Trophoblast cell (in vitro differentiated cells and primary cell): ENCODE data around the gene TRPM8.

Source experiments
- DNase-seq, 2 donors: peaks; one replicate each; pipeline ENCODE4 v3.0.0-alpha.2; 2016
- H2AFZ ChIP-seq: 2 replicates; pipeline ENCODE4 v1.6.1; 2013; ENCODE audit warnings: low read length, moderate library complexity, mild to moderate bottlenecking; ENCODE audit not compliant: insufficient read depth, poor library complexity
- H2AK5ac ChIP-seq: 2 replicates; pipeline ENCODE4 v1.6.1; 2013; ENCODE audit warnings: mild to moderate bottlenecking, low read length
- H2BK120ac ChIP-seq: 2 replicates; pipeline ENCODE4 v1.6.1; 2013; ENCODE audit warnings: low read length, mild to moderate bottlenecking, moderate library complexity; ENCODE audit not compliant: insufficient read depth, poor library complexity
- H2BK12ac ChIP-seq: 2 replicates; pipeline ENCODE4 v1.6.1; 2013; ENCODE audit warnings: mild to moderate bottlenecking, low read length, moderate library complexity
- H2BK5ac ChIP-seq: 2 replicates; pipeline ENCODE4 v1.6.1; 2013; ENCODE audit warnings: low read length, low read depth, moderate library complexity, mild to moderate bottlenecking; ENCODE audit not compliant: poor library complexity
- H3K14ac ChIP-seq: 2 replicates; pipeline ENCODE4 v1.6.1; 2013; ENCODE audit warnings: mild to moderate bottlenecking, low read length
- H3K18ac ChIP-seq: 2 replicates; pipeline ENCODE4 v1.6.1; 2013; ENCODE audit warnings: mild to moderate bottlenecking, low read length
- H3K23ac ChIP-seq: 2 replicates; pipeline ENCODE4 v1.6.1; 2013; ENCODE audit warnings: low read length
- H3K27ac ChIP-seq: 2 replicates; pipeline ENCODE4 v1.5.1; 2013; ENCODE audit warnings: low read depth, mild to moderate bottlenecking, inconsistent platforms, low read length, moderate library complexity
- H3K27me3 ChIP-seq: 2 replicates; pipeline ENCODE4 v1.6.1; 2013; ENCODE audit warnings: inconsistent platforms, mild to moderate bottlenecking, low read length, moderate library complexity; ENCODE audit not compliant: insufficient read depth
- H3K36me3 ChIP-seq, 2 experiments: 1 replicate in 1 of 2; 2 replicates in 1 of 2; pipeline ENCODE4 v1.6.1; 2013; ENCODE audit warnings: low read length in 2 of 2, mild to moderate bottlenecking in 2 of 2, moderate library complexity in 1 of 2; ENCODE audit not compliant: insufficient read depth in 2 of 2, control insufficient read depth in 1 of 2
- H3K4ac ChIP-seq: 2 replicates; pipeline ENCODE4 v1.6.1; 2013; ENCODE audit warnings: low read depth, mild to moderate bottlenecking, low read length, moderate library complexity
- H3K4me1 ChIP-seq, 2 experiments: 1 replicate in 1 of 2; 2 replicates in 1 of 2; pipeline ENCODE4 v1.6.1; 2013; ENCODE audit warnings: low read length in 2 of 2, mild to moderate bottlenecking in 2 of 2, moderate library complexity in 1 of 2; ENCODE audit not compliant: insufficient read depth in 2 of 2, control insufficient read depth in 1 of 2
- H3K4me2 ChIP-seq: 2 replicates; pipeline ENCODE4 v1.6.1; 2013; ENCODE audit warnings: inconsistent platforms, mild to moderate bottlenecking, low read length, moderate library complexity
- H3K4me3 ChIP-seq: 2 replicates; pipeline ENCODE4 v1.5.1; 2013; ENCODE audit warnings: mild to moderate bottlenecking, low read depth, low read length, inconsistent platforms
- H3K79me1 ChIP-seq: one replicate; pipeline ENCODE4 v1.6.1; 2013; ENCODE audit warnings: low read length
- H3K79me2 ChIP-seq: 2 replicates; pipeline ENCODE4 v1.6.1; 2013; ENCODE audit warnings: low read length, mild to moderate bottlenecking; ENCODE audit not compliant: control insufficient read depth, insufficient read depth, poor library complexity
- H3K9ac ChIP-seq: 2 replicates; pipeline ENCODE4 v1.6.1; 2013; ENCODE audit warnings: mild to moderate bottlenecking, low read length
- H3K9me3 ChIP-seq: 2 replicates; pipeline ENCODE4 v1.6.1; 2013; ENCODE audit warnings: low read depth, mild to moderate bottlenecking, control low read depth, inconsistent platforms, low read length; ENCODE audit not compliant: insufficient read depth
- H4K12ac ChIP-seq: 2 replicates; pipeline ENCODE4 v1.6.1; 2013; ENCODE audit warnings: low read depth, mild to moderate bottlenecking, low read length, moderate library complexity
- H4K8ac ChIP-seq: 2 replicates; pipeline ENCODE4 v1.6.1; 2013; ENCODE audit warnings: low read depth, mild to moderate bottlenecking, low read length, moderate library complexity
- H4K91ac ChIP-seq: one replicate; pipeline ENCODE4 v1.6.1; 2013; ENCODE audit warnings: low read depth, mild to moderate bottlenecking, low read length, moderate library complexity
- WGBS: extraction: QIAGEN DNeasy Blood & Tissue Kit; methylation state at CpG from one replicate; pipeline ENCODE4 v1.1.7; 2013; ENCODE audit warnings: missing lambda C conversion rate; ENCODE audit not compliant: insufficient read length, insufficient coverage; ENCODE audit errors: extremely low coverage; 5-methylcytosine and 5-hydroxymethylcytosine counted together

The TRPM8 gene

DNA sequence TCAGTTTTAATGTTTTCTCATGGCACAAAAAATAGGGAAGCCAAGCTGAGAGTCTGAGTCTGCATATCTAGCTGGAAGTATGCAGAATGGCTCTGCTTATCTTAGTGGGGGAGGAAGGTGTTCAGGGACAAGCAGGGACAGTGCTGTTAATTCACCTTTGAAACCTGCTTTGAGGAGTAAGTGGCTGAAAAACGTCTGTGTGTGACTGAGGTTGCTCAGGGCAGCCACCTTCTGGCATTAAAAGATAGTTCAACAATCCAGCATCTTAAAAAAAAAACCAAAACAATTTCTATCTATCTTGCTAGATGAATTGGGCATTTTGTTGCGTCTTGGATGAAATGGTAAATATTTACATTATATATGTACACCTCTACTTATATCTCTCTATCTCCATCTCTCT is 2.0 kb upstream of the TRPM8 start:
- no peak overlapping the region for H2AFZ ChIP-seq
- DNase-seq: no peak
- no peak overlapping the region for H3K27ac ChIP-seq
- H4K8ac ChIP-seq: no peak overlapping the region
- peaks cover 2% of the 10 kb centered on the region for H3K9me3 ChIP-seq
- no peaks in the 10 kb centered on the region for H3K4me1 ChIP-seq
- H3K79me2 ChIP-seq: no peaks in the 10 kb centered on the region
- H3K14ac ChIP-seq: no peak overlapping the region
- WGBS: no CpG with 5 or more reads among the region's 2 CpGs
- H2BK120ac ChIP-seq: no peak overlapping the region
- no peak overlapping the region for H3K18ac ChIP-seq
- H2BK5ac ChIP-seq: no peak overlapping the region
- H3K23ac ChIP-seq: no peak overlapping the region
- H3K4me3 ChIP-seq: no peak overlapping the region
- H2BK12ac ChIP-seq: no peak overlapping the region
- no peak overlapping the region for H4K12ac ChIP-seq
- no peaks in the 10 kb centered on the region for H3K36me3 ChIP-seq
- H3K79me1 ChIP-seq: no peaks in the 10 kb centered on the region
- no peak overlapping the region for H3K9ac ChIP-seq
- H3K4me2 ChIP-seq: no peak overlapping the region
- H3K27me3 ChIP-seq: no peaks in the 10 kb centered on the region
- no peak overlapping the region for H2AK5ac ChIP-seq
- no peak overlapping the region for H4K91ac ChIP-seq
- H3K4ac ChIP-seq: no peak overlapping the region

- no peak overlapping the region for H2BK12ac ChIP-seq
- H2AK5ac ChIP-seq: no peak overlapping the region
- H3K36me3 ChIP-seq: no peaks in the 10 kb centered on the region
- H3K4ac ChIP-seq: no peak overlapping the region
- H3K9ac ChIP-seq: no peak overlapping the region
- no peak overlapping the region for H3K14ac ChIP-seq
- H3K4me2 ChIP-seq: no peak overlapping the region
- no peak overlapping the region for H3K27ac ChIP-seq
- no peak overlapping the region for H4K12ac ChIP-seq
- no peaks in the 10 kb centered on the region for H3K79me1 ChIP-seq
- H2BK5ac ChIP-seq: no peak overlapping the region
- H3K4me1 ChIP-seq: no peaks in the 10 kb centered on the region
- H3K27me3 ChIP-seq: no peaks in the 10 kb centered on the region
- no peak overlapping the region for H2BK120ac ChIP-seq
- H3K23ac ChIP-seq: no peak overlapping the region
- DNase-seq: no peak
- no peak overlapping the region for H4K8ac ChIP-seq
- no CpG with 5 or more reads among the region's 1 CpG for WGBS
- H3K79me2 ChIP-seq: no peaks in the 10 kb centered on the region
- H2AFZ ChIP-seq: no peak overlapping the region
- no peak overlapping the region for H3K4me3 ChIP-seq
- no peak overlapping the region for H4K91ac ChIP-seq
- H3K18ac ChIP-seq: no peak overlapping the region
- H3K9me3 ChIP-seq: no peaks in the 10 kb centered on the region
These were observed 2.1 kb downstream of the TRPM8 start for GRCh38 chr2:233919319-233919718.

- H3K4me3 ChIP-seq: no peak overlapping the region
These were observed 2.8 kb downstream of the TRPM8 start for GRCh38 chr2:233919938-233920337.

GRCh38 chr2:233922471-233922870 is 5.3 kb downstream of the TRPM8 start:
- Histone ChIP-seq H3K79me1 (no peaks in the 10 kb centered on the region), H2BK12ac (no peak overlapping the region), H3K4ac (no peak overlapping the region), H3K4me2 (no peak overlapping the region), H2AFZ (no peak overlapping the region), H4K12ac (no peak overlapping the region), H3K23ac (no peak overlapping the region), H2BK120ac (no peak overlapping the region), H3K4me3 (no peak overlapping the region), H3K4me1 (no peaks in the 10 kb centered on the region), H3K36me3 (no peaks in the 10 kb centered on the region), H3K27me3 (no peaks in the 10 kb centered on the region), H2BK5ac (no peak overlapping the region), H3K27ac (no peak overlapping the region), H2AK5ac (no peak overlapping the region), H3K14ac (no peak overlapping the region), H4K8ac (no peak overlapping the region), H3K9ac (no peak overlapping the region), H3K79me2 (no peaks in the 10 kb centered on the region), H3K9me3 (no peaks in the 10 kb centered on the region), H3K18ac (no peak overlapping the region), H4K91ac (no peak overlapping the region)
- WGBS: no CpG with 5 or more reads among the region's 1 CpG
- DNase-seq: peak in 1 of 2 donors; percentile 30

More at GRCh38 chr2:233919938-233920337, 2.8 kb downstream of the TRPM8 start:
- Histone ChIP-seq H4K12ac (no peak overlapping the region), H3K14ac (no peak overlapping the region), H3K9me3 (no peaks in the 10 kb centered on the region), H3K36me3 (no peaks in the 10 kb centered on the region), H4K8ac (no peak overlapping the region), H3K18ac (no peak overlapping the region), H3K9ac (no peak overlapping the region), H3K4me1 (no peaks in the 10 kb centered on the region), H2AK5ac (no peak overlapping the region), H3K79me1 (no peaks in the 10 kb centered on the region), H3K79me2 (no peaks in the 10 kb centered on the region), H2BK120ac (no peak overlapping the region), H3K23ac (no peak overlapping the region), H2BK5ac (no peak overlapping the region), H2AFZ (no peak overlapping the region), H3K27ac (no peak overlapping the region), H4K91ac (no peak overlapping the region), H3K4me2 (no peak overlapping the region), H3K27me3 (no peaks in the 10 kb centered on the region), H3K4ac (no peak overlapping the region), H2BK12ac (no peak overlapping the region)
- WGBS: no CpG with 5 or more reads among the region's 3 CpGs
- no peak for DNase-seq
